Measurements from ENCODE around the gene TP53.

The TP53 gene

GRCh38 chr17:7685533-7686221 lies 1.6 kb downstream of the TP53 start:
- H3K4me3 ChIP-seq (ENCODE audit: low read depth, low read length), result peak overlapping the region; percentile 96
- no peak for TF ChIP-seq CTCF (conservative IDR thresholded peaks at IDR 0.05; ENCODE audit: low read depth, low read length)
- DNase-seq (ENCODE audit: low read depth), result peak; percentile 97

DNA sequence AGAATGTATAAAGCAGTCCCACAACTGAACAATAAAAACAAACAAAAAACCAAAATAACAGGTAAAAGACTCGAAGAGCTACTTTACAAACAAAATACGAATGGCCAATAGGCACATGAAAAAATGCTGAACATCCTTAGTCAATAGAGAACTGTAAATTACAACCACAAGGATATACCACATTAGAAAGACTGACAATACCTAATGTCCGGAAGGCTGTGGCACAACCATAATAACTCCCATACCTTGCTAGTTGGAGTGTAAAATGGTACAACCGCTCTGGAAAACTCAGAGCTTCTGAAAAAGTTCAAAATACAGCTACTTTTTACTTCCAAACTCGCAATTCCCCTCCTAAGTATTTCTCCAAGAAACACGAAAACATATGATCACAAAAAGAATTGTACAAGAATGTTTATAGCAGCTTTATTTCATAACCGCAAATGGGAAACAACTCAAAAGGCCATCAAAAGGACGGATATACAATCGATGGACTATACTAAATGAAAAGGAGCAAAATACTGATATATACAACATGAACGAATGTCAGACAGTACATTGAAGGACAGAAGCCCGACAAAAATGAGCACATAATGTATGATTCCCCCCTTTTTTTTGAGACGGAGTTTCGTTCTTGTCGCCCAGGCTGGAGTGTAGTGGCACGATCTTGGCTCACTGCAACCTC lies 2.3 kb downstream of the TP53 start:
- TF ChIP-seq CTCF (conservative IDR thresholded peaks at IDR 0.05; ENCODE audit: low read depth, low read length), result no peak
- no peak for DNase-seq (ENCODE audit: low read depth)
- H3K4me3 ChIP-seq (ENCODE audit: low read depth, low read length), result peak overlapping the region; percentile 96

- no peak overlapping the region for H3K4me3 ChIP-seq (ENCODE audit: low read depth, low read length)
- no peak for TF ChIP-seq CTCF (conservative IDR thresholded peaks at IDR 0.05; ENCODE audit: low read depth, low read length)
- DNase-seq (ENCODE audit: low read depth), result no peak
Observed at GRCh38 chr17:7677388-7678067, 9.8 kb downstream of the TP53 start.

DNA sequence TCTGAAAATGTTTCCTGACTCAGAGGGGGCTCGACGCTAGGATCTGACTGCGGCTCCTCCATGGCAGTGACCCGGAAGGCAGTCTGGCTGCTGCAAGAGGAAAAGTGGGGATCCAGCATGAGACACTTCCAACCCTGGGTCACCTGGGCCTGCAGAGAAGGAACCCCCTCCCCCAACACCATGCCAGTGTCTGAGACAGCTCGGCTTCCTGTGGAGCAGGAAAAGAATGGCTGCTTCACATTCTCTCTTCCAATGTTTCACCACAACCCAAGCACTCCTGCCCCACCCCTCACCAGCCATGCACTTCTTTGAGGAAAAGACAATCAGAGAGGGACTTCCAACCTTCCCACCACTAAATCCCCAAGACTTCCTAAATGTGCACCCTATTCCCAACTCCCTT lies 10.8 kb downstream of the TP53 start:
- TF ChIP-seq CTCF (conservative IDR thresholded peaks at IDR 0.05; ENCODE audit: low read depth, low read length), result no peak
- peak; percentile 47 for DNase-seq (ENCODE audit: low read depth)
- H3K4me3 ChIP-seq (ENCODE audit: low read depth, low read length), result no peak overlapping the region

GRCh38 chr17:7674934-7675333 lies 12.4 kb downstream of the TP53 start:
- no peak for TF ChIP-seq CTCF (conservative IDR thresholded peaks at IDR 0.05; ENCODE audit: low read depth, low read length)
- DNase-seq (ENCODE audit: low read depth), result no peak
- no peak overlapping the region for H3K4me3 ChIP-seq (ENCODE audit: low read depth, low read length)

- peak; percentile 26 for DNase-seq (ENCODE audit: low read depth)
- H3K4me3 ChIP-seq (ENCODE audit: low read depth, low read length), result no peak overlapping the region
- peak; percentile 58 for TF ChIP-seq CTCF (conservative IDR thresholded peaks at IDR 0.05; ENCODE audit: low read depth, low read length)
Observed at GRCh38 chr17:7673239-7673638, 14.1 kb downstream of the TP53 start.

Measured in choroid plexus epithelial cell (primary cell).